ENCODE data around the gene MRPS31.

- TF ChIP-seq POLR2A (IDR thresholded peaks at IDR 0.05) (no peak), CTCF (IDR thresholded peaks at IDR 0.05) (no peak)
Measured at GRCh38 chr13:40801255-40802217, 30.5 kb upstream of the MRPS31 start.

Data from thyroid gland (tissue), 4 donors.